HepG2 (cell line): Measurements from ENCODE around the gene SCFD2.

ENCODE experiments used
- ATF3 ChIP-seq: sonication (generic); formaldehyde crosslinking; IDR thresholded peaks from 2 replicates; pipeline ENCODE4 v1.4.0; 2020; ENCODE audit warnings: missing genetic modification reagents
- ATF6 ChIP-seq: sonication (generic); formaldehyde crosslinking; conservative IDR thresholded peaks from 2 replicates; pipeline ENCODE4 v1.4.0; 2020; ENCODE audit warnings: missing genetic modification reagents
- CREB1 ChIP-seq, 2 experiments: fragments of 450-650 bp in 1 of 2; IDR thresholded peaks; 2 replicates each; pipeline ENCODE4 v1.6.1; 2016 to 2017; ENCODE audit warnings: control low read depth in 1 of 2, mild to moderate bottlenecking in 1 of 2, missing compliant biosample characterization in 1 of 2, missing genetic modification characterization in 1 of 2
- EZH2 ChIP-seq: conservative IDR thresholded peaks from 2 replicates; pipeline ENCODE4 v1.6.1; 2012; ENCODE audit warnings: mild to moderate bottlenecking, low read depth, low read length, moderate library complexity
- FOXP1 ChIP-seq, 2 experiments: fragments of 450-650 bp in 1 of 2; IDR thresholded peaks; 2 replicates each; pipeline ENCODE4 v1.6.1; 2017 to 2018; ENCODE audit warnings: antibody characterized with exemption in 1 of 2
- HMG20A ChIP-seq: IDR thresholded peaks from 2 replicates; pipeline ENCODE4 v1.6.1; 2016; ENCODE audit warnings: borderline replicate concordance
- MXD1 ChIP-seq: sonication (generic); formaldehyde crosslinking; IDR thresholded peaks from 2 replicates; pipeline ENCODE4 v1.4.0; 2020; ENCODE audit warnings: mild to moderate bottlenecking, missing genetic modification reagents
- NFIB ChIP-seq: sonication (generic); formaldehyde crosslinking; IDR thresholded peaks from 2 replicates; pipeline ENCODE4 v1.9.0; 2021; ENCODE audit warnings: missing genetic modification reagents, mild to moderate bottlenecking, borderline replicate concordance
- NR2C2 ChIP-seq: sonication (generic); formaldehyde crosslinking; IDR thresholded peaks from 2 replicates; pipeline ENCODE4 v1.4.0; 2020; ENCODE audit warnings: missing genetic modification reagents, mild to moderate bottlenecking, moderate library complexity, borderline replicate concordance
- ZNF121 ChIP-seq: sonication (generic); formaldehyde crosslinking; IDR thresholded peaks from 2 replicates; pipeline ENCODE4 v1.5.0; 2020; ENCODE audit warnings: mild to moderate bottlenecking, missing genetic modification reagents
- ZNF234 ChIP-seq: sonication (generic); formaldehyde crosslinking; conservative IDR thresholded peaks from 2 replicates; pipeline ENCODE4 v1.5.1; 2020; ENCODE audit warnings: mild to moderate bottlenecking, missing genetic modification reagents
- TF ChIP-seq, protein P1 (sequence below): sonication (generic); formaldehyde crosslinking; IDR thresholded peaks from 2 replicates; pipeline ENCODE4 v1.4.0; 2020; ENCODE audit warnings: missing genetic modification reagents

DNA sequence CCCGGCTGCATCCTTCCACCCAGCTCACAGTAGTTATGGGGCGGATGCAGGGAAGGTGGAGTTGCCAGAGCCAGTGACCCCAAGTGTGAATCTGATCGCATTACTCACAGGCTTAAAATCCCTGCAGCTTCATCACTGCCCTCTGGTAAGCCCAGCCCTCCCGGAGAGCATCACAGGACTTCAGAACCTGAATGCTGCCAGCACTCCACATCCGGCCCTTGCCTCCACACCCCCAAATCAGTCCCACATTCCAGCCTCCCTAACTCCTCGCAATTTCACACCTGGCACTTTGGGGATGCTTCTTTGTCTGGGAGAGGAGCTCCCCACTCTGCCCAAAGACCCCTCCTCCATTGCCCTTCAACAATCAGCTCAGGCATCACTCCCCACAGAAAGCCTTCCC, 488.2 kb downstream of the SCFD2 start:
- TF ChIP-seq NR2C2 (no peak), HMG20A (CRISPR knock-in tag) (no peak), EZH2 (no peak), MXD1 (CRISPR knock-in tag) (no peak), ATF6 (no peak), ZNF234 (CRISPR knock-in tag) (no peak), ATF3 (CRISPR knock-in tag) (no peak), ZNF121 (CRISPR knock-in tag) (no peak), NFIB (CRISPR knock-in tag) (no peak), FOXP1 (IDR thresholded peaks at IDR 0.05) (no peak), FOXP1 (CRISPR knock-in tag; IDR thresholded peaks at IDR 0.05) (no peak), CREB1 (IDR thresholded peaks at IDR 0.05) (no peak), CREB1 (CRISPR knock-in tag; IDR thresholded peaks at IDR 0.05) (no peak)
- TF ChIP-seq, protein P1, sequence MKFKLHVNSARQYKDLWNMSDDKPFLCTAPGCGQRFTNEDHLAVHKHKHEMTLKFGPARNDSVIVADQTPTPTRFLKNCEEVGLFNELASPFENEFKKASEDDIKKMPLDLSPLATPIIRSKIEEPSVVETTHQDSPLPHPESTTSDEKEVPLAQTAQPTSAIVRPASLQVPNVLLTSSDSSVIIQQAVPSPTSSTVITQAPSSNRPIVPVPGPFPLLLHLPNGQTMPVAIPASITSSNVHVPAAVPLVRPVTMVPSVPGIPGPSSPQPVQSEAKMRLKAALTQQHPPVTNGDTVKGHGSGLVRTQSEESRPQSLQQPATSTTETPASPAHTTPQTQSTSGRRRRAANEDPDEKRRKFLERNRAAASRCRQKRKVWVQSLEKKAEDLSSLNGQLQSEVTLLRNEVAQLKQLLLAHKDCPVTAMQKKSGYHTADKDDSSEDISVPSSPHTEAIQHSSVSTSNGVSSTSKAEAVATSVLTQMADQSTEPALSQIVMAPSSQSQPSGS (CRISPR knock-in tag): no peak
